ENCODE data around the gene NPTXR. TPM values are rescaled to one million over a fixed set of nuclear protein-coding genes. Genes with fewer than 3 reads are reported as not detected.

The NPTXR gene
- total and polyA plus RNA-seq, 8 donors, result 4.5 to 13.3 (median 9.2) TPM

DNA sequence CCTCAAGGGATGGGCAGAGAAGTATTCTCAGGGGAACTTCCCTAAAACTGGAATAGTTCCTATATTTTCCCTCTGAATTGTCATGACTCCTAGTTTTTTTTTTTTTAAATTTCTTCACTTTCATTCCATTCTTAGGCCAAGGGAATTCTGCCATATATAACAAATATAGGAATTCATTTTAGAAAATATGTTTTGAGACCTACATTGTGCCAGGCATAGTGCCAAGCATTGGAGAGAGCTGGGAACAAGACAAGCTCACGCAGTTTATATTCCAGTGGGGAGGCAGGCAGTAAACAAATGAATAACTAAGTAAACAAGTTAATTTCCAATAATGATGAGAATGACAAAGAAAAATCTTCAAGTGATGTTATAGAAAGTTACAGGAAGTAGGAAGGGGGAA lies 2.6 kb upstream of the NPTXR start:
- DNase-seq, result no peak
- Histone ChIP-seq H3K4me3 (no peak overlapping the region), H3K9me3 (no peaks in the 10 kb centered on the region), H3K4me1 (peaks cover 0 to 16% of the 10 kb centered on the region in 2 donors), H3K27me3 (peaks cover 16 to 66% of the 10 kb centered on the region in 2 donors), H3K36me3 (no peaks in the 10 kb centered on the region), H3K27ac (no peak overlapping the region)
- TF ChIP-seq, protein P1, sequence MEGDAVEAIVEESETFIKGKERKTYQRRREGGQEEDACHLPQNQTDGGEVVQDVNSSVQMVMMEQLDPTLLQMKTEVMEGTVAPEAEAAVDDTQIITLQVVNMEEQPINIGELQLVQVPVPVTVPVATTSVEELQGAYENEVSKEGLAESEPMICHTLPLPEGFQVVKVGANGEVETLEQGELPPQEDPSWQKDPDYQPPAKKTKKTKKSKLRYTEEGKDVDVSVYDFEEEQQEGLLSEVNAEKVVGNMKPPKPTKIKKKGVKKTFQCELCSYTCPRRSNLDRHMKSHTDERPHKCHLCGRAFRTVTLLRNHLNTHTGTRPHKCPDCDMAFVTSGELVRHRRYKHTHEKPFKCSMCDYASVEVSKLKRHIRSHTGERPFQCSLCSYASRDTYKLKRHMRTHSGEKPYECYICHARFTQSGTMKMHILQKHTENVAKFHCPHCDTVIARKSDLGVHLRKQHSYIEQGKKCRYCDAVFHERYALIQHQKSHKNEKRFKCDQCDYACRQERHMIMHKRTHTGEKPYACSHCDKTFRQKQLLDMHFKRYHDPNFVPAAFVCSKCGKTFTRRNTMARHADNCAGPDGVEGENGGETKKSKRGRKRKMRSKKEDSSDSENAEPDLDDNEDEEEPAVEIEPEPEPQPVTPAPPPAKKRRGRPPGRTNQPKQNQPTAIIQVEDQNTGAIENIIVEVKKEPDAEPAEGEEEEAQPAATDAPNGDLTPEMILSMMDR (IDR thresholded peaks at IDR 0.05), result no peak
- intact Hi-C loops (cut with DNase I), result no loop called here
- ATAC-seq, result no peak

DNA sequence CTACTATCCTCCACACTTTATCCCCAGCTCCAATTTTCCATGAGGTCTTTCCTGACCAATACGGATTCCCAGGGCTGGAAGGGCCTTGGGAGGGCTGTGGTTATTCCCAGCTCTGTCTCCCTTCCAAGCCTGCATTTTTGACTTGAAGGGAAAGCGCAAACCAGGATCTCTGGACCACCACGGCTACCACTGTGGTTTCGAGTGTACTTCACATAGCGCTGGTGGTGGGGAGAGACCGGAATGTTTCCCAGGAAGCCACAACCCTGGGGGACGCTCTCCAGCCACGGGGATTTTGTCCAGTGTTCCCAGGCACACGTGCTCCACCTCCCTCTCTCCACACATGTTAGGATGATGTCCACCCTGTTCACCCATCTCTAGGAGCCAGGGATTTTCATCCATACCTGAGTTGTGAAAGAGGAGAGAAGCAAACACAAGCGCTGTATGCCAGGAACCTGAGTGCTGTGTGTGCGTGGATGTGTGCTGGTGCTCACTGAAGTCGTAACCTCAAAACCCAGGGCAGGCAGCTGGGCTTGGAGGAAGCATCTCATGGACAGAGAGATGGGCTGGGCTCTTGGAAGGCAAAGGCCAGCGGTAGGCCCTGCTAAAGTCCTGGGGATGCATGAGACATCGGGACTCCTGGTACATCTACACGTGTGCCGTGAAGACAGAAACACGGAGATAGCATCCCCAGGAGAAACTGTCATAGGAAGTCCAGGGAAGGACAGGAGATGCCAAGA lies 1.3 kb upstream of the NPTXR start:
- no peak overlapping the region for H3K4me3 ChIP-seq
- H3K4me1 ChIP-seq, result peaks cover 0 to 16% of the 10 kb centered on the region in 2 donors
- DNase-seq (peak in 1 of 4 donors; percentile 21), ATAC-seq (no peak)
- intact Hi-C loops (cut with DNase I), result no loop called here
- TF ChIP-seq, protein P1 (IDR thresholded peaks at IDR 0.05), result no peak
- no peak overlapping the region for H3K27ac ChIP-seq
- H3K36me3 ChIP-seq, result no peaks in the 10 kb centered on the region
- no peaks in the 10 kb centered on the region for H3K9me3 ChIP-seq
- peaks cover 16 to 78% of the 10 kb centered on the region in 2 donors for H3K27me3 ChIP-seq

DNA sequence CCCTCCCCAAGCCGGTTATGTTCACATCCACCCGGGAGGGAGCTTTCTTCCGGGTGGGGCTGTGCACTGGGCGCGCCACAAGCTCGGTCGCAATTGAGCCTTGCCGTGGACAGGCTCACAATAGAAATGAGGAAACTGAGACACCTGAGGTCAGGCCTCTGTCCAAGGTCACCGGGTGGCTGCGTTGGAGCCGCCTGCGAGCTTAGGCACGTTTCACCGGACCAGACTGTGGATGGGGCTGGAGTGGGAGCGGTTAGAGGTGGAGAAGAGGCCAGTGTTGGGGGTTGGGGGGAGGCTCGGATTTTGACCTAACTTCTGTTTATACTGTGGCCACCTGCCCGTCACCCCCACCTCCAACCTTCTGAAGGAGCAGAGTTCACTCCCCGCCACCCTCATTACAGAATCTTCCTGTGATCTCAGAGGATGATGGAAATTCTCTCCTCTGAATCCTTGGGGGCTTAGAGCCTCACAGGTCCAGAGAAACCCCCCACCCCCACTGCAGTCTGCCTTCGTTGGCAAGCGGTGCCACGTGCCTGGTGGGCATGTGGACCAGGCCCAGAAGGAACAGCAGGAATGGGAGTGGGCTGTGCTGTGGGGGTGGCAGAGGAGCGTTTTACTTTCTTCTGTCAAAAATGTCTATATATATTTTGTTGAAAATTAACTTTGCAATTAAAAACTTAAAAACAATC lies 631 bp upstream of the NPTXR start:
- intact Hi-C loops (cut with DNase I), result no loop called here
- Histone ChIP-seq H3K27ac (no peak overlapping the region), H3K27me3 (peaks cover 16 to 77% of the 10 kb centered on the region in 2 donors), H3K4me1 (peaks cover 0 to 16% of the 10 kb centered on the region in 2 donors), H3K9me3 (no peaks in the 10 kb centered on the region), H3K36me3 (no peaks in the 10 kb centered on the region), H3K4me3 (peak overlapping the region in 1 of 2 donors; percentile 42)
- TF ChIP-seq, protein P1 (IDR thresholded peaks at IDR 0.05), result no peak
- peak; percentile 8 for ATAC-seq
- peak in 1 of 4 donors; percentile 34 for DNase-seq

DNA sequence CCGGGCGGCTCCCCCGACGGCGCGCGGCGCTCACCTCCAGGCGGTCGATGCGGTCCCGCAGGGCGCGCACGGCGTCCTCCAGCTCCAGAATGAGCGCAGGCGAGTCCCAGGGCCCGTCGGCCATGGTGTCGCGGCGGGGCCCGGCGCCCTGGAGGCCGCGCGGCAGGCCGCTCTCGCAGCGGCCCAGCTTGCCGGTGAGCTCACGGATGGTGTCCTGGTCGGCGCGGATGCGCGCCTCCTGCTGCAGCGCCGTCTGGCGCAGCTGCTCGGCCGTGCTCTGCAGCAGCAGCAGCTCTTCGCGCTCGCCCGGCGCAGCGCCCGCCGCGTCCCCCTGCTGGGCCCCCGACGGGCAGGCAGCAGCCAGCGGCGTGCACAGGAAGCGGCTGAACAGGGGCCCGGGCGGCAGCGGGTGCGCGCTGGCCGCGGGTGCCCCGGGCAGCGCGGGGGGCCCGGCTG lies 599 bp downstream of the NPTXR start:
- peak overlapping the region; percentile 22 to 42 for H3K4me3 ChIP-seq
- no peaks in the 10 kb centered on the region for H3K9me3 ChIP-seq
- no peaks in the 10 kb centered on the region for H3K36me3 ChIP-seq
- TF ChIP-seq, protein P1 (IDR thresholded peaks at IDR 0.05), result peak in 1 of 2 donors; percentile 29
- H3K27ac ChIP-seq, result no peak overlapping the region
- intact Hi-C loops (cut with DNase I), result no loop called here
- ATAC-seq (peak; percentile 55), DNase-seq (peak in 3 of 4 donors; percentile 77 to 90 (median 79))
- peaks cover 0 to 16% of the 10 kb centered on the region in 2 donors for H3K4me1 ChIP-seq
- peaks cover 16 to 79% of the 10 kb centered on the region in 2 donors for H3K27me3 ChIP-seq

All from left lung (tissue), 10 donors.